ENCODE data around the gene CPNE4. TPM values are rescaled to one million over a fixed set of nuclear protein-coding genes. Genes with fewer than 3 reads are reported as not detected.

Gene CPNE4
- total RNA-seq, 1 donor from 2014 or later: not detected

DNA sequence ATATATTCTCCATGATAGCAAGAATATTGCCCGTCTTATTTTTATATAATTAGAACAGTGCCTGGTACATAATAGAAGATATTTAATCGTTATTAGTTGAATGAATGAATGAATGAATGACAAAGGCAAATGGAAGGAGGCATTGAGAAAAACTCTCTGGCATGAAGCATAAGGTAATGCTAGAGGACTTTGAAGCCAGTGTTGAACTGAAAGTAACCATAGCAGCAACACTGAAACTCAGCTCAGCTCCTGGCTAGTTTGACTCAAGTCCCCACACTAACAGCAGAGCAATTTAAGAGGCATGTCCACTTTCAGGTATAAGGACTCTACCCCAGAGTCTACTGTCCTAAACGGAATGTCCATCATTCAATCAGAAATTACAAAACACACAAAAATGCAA lies 227.0 kb downstream of the CPNE4 start:
- no peak for TF ChIP-seq CTCF (IDR thresholded peaks at IDR 0.05)
- no peak overlapping the region for H3K4me3 Mint-ChIP-seq (ENCODE audit: unreplicated experiment)

DNA sequence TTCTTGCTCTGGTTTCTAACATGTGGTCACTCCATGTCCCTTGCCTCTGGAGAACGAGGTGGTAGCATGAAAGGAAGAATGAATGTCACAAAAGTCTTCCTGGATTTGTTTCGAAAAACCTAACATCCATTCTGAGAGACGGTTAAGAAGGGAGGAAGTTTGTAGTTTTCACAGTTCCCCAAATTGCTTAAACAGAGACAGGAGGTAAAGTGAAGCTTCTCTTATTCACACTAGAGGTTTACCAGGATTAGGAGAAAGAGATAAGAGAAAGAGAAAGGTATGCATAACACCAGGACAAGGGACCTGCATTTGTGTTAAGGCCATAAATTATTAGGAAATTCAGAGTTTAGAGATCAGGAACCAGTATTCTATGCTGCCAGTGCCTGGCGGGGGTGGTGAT lies 228.1 kb downstream of the CPNE4 start:
- Mint-ChIP-seq H3K36me3 (ENCODE audit: unreplicated experiment) (no peaks in the 10 kb centered on the region), H3K27me3 (ENCODE audit: unreplicated experiment) (peaks cover 2% of the 10 kb centered on the region), H3K9me3 (ENCODE audit: unreplicated experiment) (no peaks in the 10 kb centered on the region), H3K4me1 (ENCODE audit: unreplicated experiment) (no peaks in the 10 kb centered on the region), H3K27ac (ENCODE audit: unreplicated experiment) (no peak overlapping the region), H3K4me3 (ENCODE audit: unreplicated experiment) (no peak overlapping the region)
- DNase-seq (ENCODE audit: extremely low spot score, unreplicated experiment): no peak
- TF ChIP-seq CTCF (IDR thresholded peaks at IDR 0.05): no peak

More for the DNA sequence above, 227.0 kb downstream of the CPNE4 start:
- no peaks in the 10 kb centered on the region for H3K36me3 Mint-ChIP-seq (ENCODE audit: unreplicated experiment)
- no peaks in the 10 kb centered on the region for H3K4me1 Mint-ChIP-seq (ENCODE audit: unreplicated experiment)
- H3K9me3 Mint-ChIP-seq (ENCODE audit: unreplicated experiment): no peaks in the 10 kb centered on the region
- DNase-seq (ENCODE audit: extremely low spot score, unreplicated experiment): no peak
- H3K27me3 Mint-ChIP-seq (ENCODE audit: unreplicated experiment): peaks cover 2% of the 10 kb centered on the region
- H3K27ac Mint-ChIP-seq (ENCODE audit: unreplicated experiment): no peak overlapping the region

- no peak for TF ChIP-seq CTCF (IDR thresholded peaks at IDR 0.05)
- DNase-seq (ENCODE audit: extremely low spot score, unreplicated experiment): no peak
- Mint-ChIP-seq H3K9me3 (ENCODE audit: unreplicated experiment) (no peaks in the 10 kb centered on the region), H3K4me3 (ENCODE audit: unreplicated experiment) (no peak overlapping the region), H3K27ac (ENCODE audit: unreplicated experiment) (no peak overlapping the region), H3K27me3 (ENCODE audit: unreplicated experiment) (peaks cover 5% of the 10 kb centered on the region), H3K4me1 (ENCODE audit: unreplicated experiment) (no peaks in the 10 kb centered on the region), H3K36me3 (ENCODE audit: unreplicated experiment) (no peaks in the 10 kb centered on the region)
Measured at GRCh38 chr3:131804565-131805133, 230.2 kb downstream of the CPNE4 start.

DNA sequence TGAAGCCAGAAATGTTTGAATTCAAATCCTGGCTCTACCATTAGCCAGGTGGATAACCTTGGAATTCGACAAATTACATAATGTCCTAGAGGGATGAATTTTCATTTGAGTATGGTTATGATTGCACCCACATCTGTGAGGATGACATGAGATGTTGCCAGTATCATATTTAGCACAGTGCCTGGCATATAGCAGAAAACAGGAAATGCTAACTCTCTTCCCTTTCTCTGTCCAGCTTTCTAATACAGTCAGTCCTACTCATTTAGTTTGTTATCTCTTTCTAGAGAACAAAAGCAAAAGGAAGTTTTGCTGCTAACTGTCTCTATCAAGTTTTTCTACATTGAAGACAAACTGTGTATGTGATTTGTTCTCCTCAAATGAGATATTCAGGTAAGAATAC lies 231.7 kb downstream of the CPNE4 start:
- Mint-ChIP-seq H3K4me3 (ENCODE audit: unreplicated experiment) (no peak overlapping the region), H3K27ac (ENCODE audit: unreplicated experiment) (no peak overlapping the region), H3K4me1 (ENCODE audit: unreplicated experiment) (no peaks in the 10 kb centered on the region), H3K9me3 (ENCODE audit: unreplicated experiment) (no peaks in the 10 kb centered on the region), H3K27me3 (ENCODE audit: unreplicated experiment) (peaks cover 5% of the 10 kb centered on the region), H3K36me3 (ENCODE audit: unreplicated experiment) (no peaks in the 10 kb centered on the region)
- TF ChIP-seq CTCF (IDR thresholded peaks at IDR 0.05): no peak
- no peak for DNase-seq (ENCODE audit: extremely low spot score, unreplicated experiment)

DNA sequence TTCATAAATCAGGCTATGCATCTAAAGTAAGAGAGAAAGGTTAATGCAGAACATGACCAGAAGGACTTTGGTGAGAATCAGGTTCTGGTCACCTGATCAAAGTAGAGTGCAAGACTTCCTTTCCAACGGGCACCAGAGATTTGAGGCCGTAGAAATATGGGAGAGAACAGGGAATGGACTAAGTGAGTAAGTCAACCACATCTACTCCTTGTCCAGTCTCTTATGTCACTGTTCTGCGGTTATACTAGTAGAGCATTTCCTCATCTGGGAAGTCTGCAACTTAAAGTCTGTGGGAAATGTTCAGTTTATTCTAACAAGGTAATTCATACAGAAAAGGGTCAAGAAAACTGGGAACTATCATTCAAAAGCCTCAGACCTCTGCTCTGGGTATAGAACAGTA lies 232.8 kb downstream of the CPNE4 start:
- Mint-ChIP-seq H3K27ac (ENCODE audit: unreplicated experiment) (no peak overlapping the region), H3K9me3 (ENCODE audit: unreplicated experiment) (no peaks in the 10 kb centered on the region), H3K36me3 (ENCODE audit: unreplicated experiment) (no peaks in the 10 kb centered on the region), H3K27me3 (ENCODE audit: unreplicated experiment) (peaks cover 5% of the 10 kb centered on the region), H3K4me1 (ENCODE audit: unreplicated experiment) (no peaks in the 10 kb centered on the region), H3K4me3 (ENCODE audit: unreplicated experiment) (no peak overlapping the region)
- no peak for TF ChIP-seq CTCF (IDR thresholded peaks at IDR 0.05)
- no peak for DNase-seq (ENCODE audit: extremely low spot score, unreplicated experiment)

All from osteocyte (in vitro differentiated cells).